SK-N-SH (cell line): Measurements from ENCODE around the gene SCD.

ENCODE experiments used
- REST ChIP-seq: IDR thresholded peaks from 2 replicates; pipeline ENCODE4 v1.6.1; 2012; ENCODE audit warnings: mild to moderate bottlenecking, low read depth, low read length, moderate library complexity
- RXRA ChIP-seq: IDR thresholded peaks from 2 replicates; pipeline ENCODE4 v1.4.0; 2012; ENCODE audit warnings: low read depth, mild to moderate bottlenecking, borderline replicate concordance
- USF2 ChIP-seq: fragments of 150-350 bp; IDR thresholded peaks from 2 replicates; pipeline ENCODE4 v1.6.1; 2017; ENCODE audit warnings: antibody characterized with exemption, low read length, low read depth, borderline replicate concordance
- TF ChIP-seq, protein P1 (sequence below): fragments of 200-600 bp; sonication (generic); IDR thresholded peaks from 2 replicates; pipeline ENCODE4 v1.6.1; 2017; ENCODE audit warnings: antibody characterized with exemption, mild to moderate bottlenecking, moderate library complexity
- TF ChIP-seq, protein P2 (sequence below): IDR thresholded peaks from 2 replicates; pipeline ENCODE4 v1.4.0; 2012; ENCODE audit warnings: low read depth

DNA sequence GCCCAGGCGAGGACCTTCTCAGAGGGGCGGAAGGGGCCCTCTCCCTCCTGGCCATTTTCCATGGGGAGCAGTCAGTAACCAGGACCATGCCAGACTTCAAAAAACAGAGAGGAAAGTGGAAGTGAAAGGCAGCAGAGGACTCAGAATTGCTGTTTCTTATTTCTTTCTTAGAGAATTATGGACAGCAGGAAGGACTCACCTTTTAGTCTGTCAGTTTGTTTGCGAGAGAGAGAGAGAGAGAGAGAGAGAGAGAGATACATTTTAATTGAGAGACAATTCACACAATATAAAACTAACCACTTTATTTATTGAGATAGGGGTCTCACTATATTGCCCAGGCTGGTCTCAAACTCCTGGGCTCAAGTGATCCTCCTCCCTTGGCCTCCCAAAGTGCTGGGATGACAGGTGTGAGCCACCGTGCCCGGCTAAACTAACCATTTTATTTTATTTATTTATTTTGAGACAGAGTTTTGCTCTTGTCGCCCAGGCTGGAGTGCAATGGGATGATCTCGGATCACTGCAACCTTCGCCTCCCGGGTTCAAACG is 24.5 kb downstream of the SCD start:
- TF ChIP-seq, protein P1, sequence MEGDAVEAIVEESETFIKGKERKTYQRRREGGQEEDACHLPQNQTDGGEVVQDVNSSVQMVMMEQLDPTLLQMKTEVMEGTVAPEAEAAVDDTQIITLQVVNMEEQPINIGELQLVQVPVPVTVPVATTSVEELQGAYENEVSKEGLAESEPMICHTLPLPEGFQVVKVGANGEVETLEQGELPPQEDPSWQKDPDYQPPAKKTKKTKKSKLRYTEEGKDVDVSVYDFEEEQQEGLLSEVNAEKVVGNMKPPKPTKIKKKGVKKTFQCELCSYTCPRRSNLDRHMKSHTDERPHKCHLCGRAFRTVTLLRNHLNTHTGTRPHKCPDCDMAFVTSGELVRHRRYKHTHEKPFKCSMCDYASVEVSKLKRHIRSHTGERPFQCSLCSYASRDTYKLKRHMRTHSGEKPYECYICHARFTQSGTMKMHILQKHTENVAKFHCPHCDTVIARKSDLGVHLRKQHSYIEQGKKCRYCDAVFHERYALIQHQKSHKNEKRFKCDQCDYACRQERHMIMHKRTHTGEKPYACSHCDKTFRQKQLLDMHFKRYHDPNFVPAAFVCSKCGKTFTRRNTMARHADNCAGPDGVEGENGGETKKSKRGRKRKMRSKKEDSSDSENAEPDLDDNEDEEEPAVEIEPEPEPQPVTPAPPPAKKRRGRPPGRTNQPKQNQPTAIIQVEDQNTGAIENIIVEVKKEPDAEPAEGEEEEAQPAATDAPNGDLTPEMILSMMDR, result no peak
- TF ChIP-seq REST, result no peak
- no peak; the same call in 1 of the 2 replicates for TF ChIP-seq RXRA
- no peak for TF ChIP-seq USF2
- TF ChIP-seq, protein P2, sequence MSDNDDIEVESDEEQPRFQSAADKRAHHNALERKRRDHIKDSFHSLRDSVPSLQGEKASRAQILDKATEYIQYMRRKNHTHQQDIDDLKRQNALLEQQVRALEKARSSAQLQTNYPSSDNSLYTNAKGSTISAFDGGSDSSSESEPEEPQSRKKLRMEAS, result no peak
